Activated CD8-positive, alpha-beta T cell treated with anti-CD3 and anti-CD28 coated beads, Interleukin-2, amount 10 ng/mL, durations not matched to agents 7 days and 5 days (primary cell): ENCODE data around the gene LDB2. TPM values are rescaled to one million over a fixed set of nuclear protein-coding genes. Genes with fewer than 3 reads are reported as not detected.

Experiments used
- ATAC-seq: fragments of 150-1000 bp; cut with Tn5 transposase; one replicate; pipeline ENCODE4 v1.10.0; 2021; ENCODE audit warnings: moderate library complexity
- CTCF ChIA-PET: fragments of 350-600 bp; sonication (Branson Sonifier 250); formaldehyde crosslinking; loops from one replicate; lab custom pipeline; 2021; ENCODE audit warnings: antibody characterized with exemption; lab: Charles Lee
- POLR2A ChIA-PET: fragments of 350-600 bp; sonication (Branson Sonifier 250); formaldehyde crosslinking; loops from one replicate; lab custom pipeline; 2021; ENCODE audit warnings: antibody characterized with exemption; lab: Charles Lee
- DNase-seq: peaks from one replicate; pipeline ENCODE4 v3.0.0-alpha.2; 2020
- H3K27ac Mint-ChIP-seq: one replicate; pipeline ENCODE4 v1.8.0; 2021; ENCODE audit warnings: mild to moderate bottlenecking, mixed read lengths
- H3K27me3 Mint-ChIP-seq: one replicate; pipeline ENCODE4 v1.8.0; 2021; ENCODE audit warnings: low read depth, mixed read lengths
- H3K36me3 Mint-ChIP-seq: one replicate; pipeline ENCODE4 v1.8.0; 2021; ENCODE audit warnings: low read depth, mixed read lengths
- H3K4me1 Mint-ChIP-seq: one replicate; pipeline ENCODE4 v1.8.0; 2021; ENCODE audit warnings: low read depth, mixed read lengths
- H3K4me3 Mint-ChIP-seq: one replicate; pipeline ENCODE4 v1.8.0; 2021; ENCODE audit warnings: mild to moderate bottlenecking, mixed read lengths
- H3K9me3 Mint-ChIP-seq: one replicate; pipeline ENCODE4 v1.8.0; 2022; ENCODE audit warnings: mixed read lengths; ENCODE audit not compliant: insufficient read depth
- total RNA-seq, 2 experiments: library from RNA; stranded (reverse); gene quantifications; one replicate each; pipeline ENCODE4 v1.2.3, GENCODE V29; 2021

The LDB2 gene
- total RNA-seq, 2 experiments from 2014 or later, result not detected

GRCh38 chr4:16665942-16666551 is 232.4 kb downstream of the LDB2 start:
- H3K27me3 Mint-ChIP-seq, result no peaks in the 10 kb centered on the region
- no peak for DNase-seq
- H3K4me1 Mint-ChIP-seq, result no peaks in the 10 kb centered on the region
- ATAC-seq, result no peak
- no peak overlapping the region for H3K27ac Mint-ChIP-seq
- ChIA-PET CTCF (no interaction called here), POLR2A (no interaction called here)
- H3K4me3 Mint-ChIP-seq, result no peak overlapping the region
- no peaks in the 10 kb centered on the region for H3K9me3 Mint-ChIP-seq
- H3K36me3 Mint-ChIP-seq, result no peaks in the 10 kb centered on the region

DNA sequence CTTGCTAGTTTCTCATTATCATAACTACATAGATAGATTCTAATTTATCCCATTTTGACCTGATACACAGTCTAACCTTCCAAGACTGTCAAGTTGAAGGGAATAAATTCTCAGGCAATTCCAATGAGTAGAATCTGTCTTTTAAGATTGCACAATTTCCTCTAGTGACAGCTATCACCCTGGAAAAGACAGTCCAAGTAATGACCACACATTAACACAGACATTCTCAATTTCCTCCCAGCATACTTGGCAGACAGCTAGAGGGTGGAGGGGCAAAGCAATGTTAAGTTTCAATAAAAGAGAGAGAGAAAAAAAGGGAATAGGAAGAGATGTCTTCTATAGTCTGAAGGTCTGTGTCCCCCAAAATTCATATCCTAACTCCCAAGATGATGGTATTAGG is 234.7 kb downstream of the LDB2 start:
- ChIA-PET POLR2A (no interaction called here), CTCF (no interaction called here)
- H3K9me3 Mint-ChIP-seq, result no peaks in the 10 kb centered on the region
- no peak overlapping the region for H3K4me3 Mint-ChIP-seq
- ATAC-seq, result no peak
- no peak overlapping the region for H3K27ac Mint-ChIP-seq
- no peaks in the 10 kb centered on the region for H3K36me3 Mint-ChIP-seq
- no peaks in the 10 kb centered on the region for H3K27me3 Mint-ChIP-seq
- no peak for DNase-seq
- H3K4me1 Mint-ChIP-seq, result no peaks in the 10 kb centered on the region

DNA sequence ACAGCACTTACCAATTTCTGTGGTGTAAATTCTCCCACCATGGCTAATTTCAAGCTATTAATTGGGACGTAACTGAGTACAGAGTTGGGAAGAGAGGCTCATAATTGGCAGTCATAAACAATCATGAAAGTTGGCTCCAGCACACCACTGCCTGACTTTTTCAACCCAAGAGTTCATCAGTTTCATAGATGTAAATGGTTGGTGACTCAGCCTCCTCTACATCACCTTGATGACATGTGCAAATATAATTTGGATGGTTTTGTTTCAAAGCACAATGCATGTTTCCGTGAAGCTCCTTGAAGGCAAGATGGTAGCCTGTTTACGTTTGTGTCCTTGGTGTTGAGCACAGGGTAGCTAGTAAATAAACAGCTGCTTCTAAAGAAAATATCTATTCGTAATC is 235.1 kb downstream of the LDB2 start:
- POLR2A ChIA-PET, result no interaction called here
- no peak overlapping the region for H3K27ac Mint-ChIP-seq
- CTCF ChIA-PET, result no interaction called here

GRCh38 chr4:16661813-16662212 is 236.6 kb downstream of the LDB2 start:
- no peak overlapping the region for H3K4me3 Mint-ChIP-seq
- DNase-seq, result no peak
- ATAC-seq, result no peak
- no peaks in the 10 kb centered on the region for H3K36me3 Mint-ChIP-seq
- no peaks in the 10 kb centered on the region for H3K9me3 Mint-ChIP-seq
- ChIA-PET POLR2A (no interaction called here), CTCF (no interaction called here)
- no peaks in the 10 kb centered on the region for H3K27me3 Mint-ChIP-seq
- H3K4me1 Mint-ChIP-seq, result no peaks in the 10 kb centered on the region
- H3K27ac Mint-ChIP-seq, result no peak overlapping the region

More for the DNA sequence above, 235.1 kb downstream of the LDB2 start:
- H3K36me3 Mint-ChIP-seq, result no peaks in the 10 kb centered on the region
- H3K4me3 Mint-ChIP-seq, result no peak overlapping the region
- H3K9me3 Mint-ChIP-seq, result no peaks in the 10 kb centered on the region
- H3K4me1 Mint-ChIP-seq, result no peaks in the 10 kb centered on the region
- no peaks in the 10 kb centered on the region for H3K27me3 Mint-ChIP-seq
- ATAC-seq, result no peak
- no peak for DNase-seq

- ChIA-PET CTCF (no interaction called here), POLR2A (no interaction called here)
- Mint-ChIP-seq H3K4me3 (no peak overlapping the region), H3K27ac (no peak overlapping the region), H3K4me1 (no peaks in the 10 kb centered on the region), H3K9me3 (no peaks in the 10 kb centered on the region), H3K36me3 (no peaks in the 10 kb centered on the region), H3K27me3 (no peaks in the 10 kb centered on the region)
- DNase-seq, result no peak
- no peak for ATAC-seq
These were observed 237.8 kb downstream of the LDB2 start for GRCh38 chr4:16660656-16661055.

GRCh38 chr4:16659694-16660093 is 238.8 kb downstream of the LDB2 start:
- Mint-ChIP-seq H3K36me3 (no peaks in the 10 kb centered on the region), H3K4me3 (no peak overlapping the region), H3K4me1 (no peaks in the 10 kb centered on the region), H3K27me3 (no peaks in the 10 kb centered on the region), H3K9me3 (peaks cover 3% of the 10 kb centered on the region), H3K27ac (no peak overlapping the region)
- ChIA-PET POLR2A (no interaction called here), CTCF (no interaction called here)
- DNase-seq (no peak), ATAC-seq (no peak)

GRCh38 chr4:16659079-16659478 is 239.4 kb downstream of the LDB2 start:
- no peak for ATAC-seq
- ChIA-PET CTCF (no interaction called here), POLR2A (no interaction called here)
- Mint-ChIP-seq H3K9me3 (peaks cover 3% of the 10 kb centered on the region), H3K27ac (no peak overlapping the region), H3K4me1 (no peaks in the 10 kb centered on the region), H3K4me3 (no peak overlapping the region), H3K36me3 (no peaks in the 10 kb centered on the region), H3K27me3 (no peaks in the 10 kb centered on the region)
- no peak for DNase-seq

GRCh38 chr4:16658183-16658582 is 240.3 kb downstream of the LDB2 start:
- H3K9me3 Mint-ChIP-seq, result peaks cover 3% of the 10 kb centered on the region
- ChIA-PET POLR2A (no interaction called here), CTCF (no interaction called here)
- H3K4me3 Mint-ChIP-seq, result no peak overlapping the region
- no peak overlapping the region for H3K27ac Mint-ChIP-seq
- no peaks in the 10 kb centered on the region for H3K36me3 Mint-ChIP-seq
- no peaks in the 10 kb centered on the region for H3K4me1 Mint-ChIP-seq
- H3K27me3 Mint-ChIP-seq, result no peaks in the 10 kb centered on the region
- no peak for ATAC-seq
- no peak for DNase-seq

DNA sequence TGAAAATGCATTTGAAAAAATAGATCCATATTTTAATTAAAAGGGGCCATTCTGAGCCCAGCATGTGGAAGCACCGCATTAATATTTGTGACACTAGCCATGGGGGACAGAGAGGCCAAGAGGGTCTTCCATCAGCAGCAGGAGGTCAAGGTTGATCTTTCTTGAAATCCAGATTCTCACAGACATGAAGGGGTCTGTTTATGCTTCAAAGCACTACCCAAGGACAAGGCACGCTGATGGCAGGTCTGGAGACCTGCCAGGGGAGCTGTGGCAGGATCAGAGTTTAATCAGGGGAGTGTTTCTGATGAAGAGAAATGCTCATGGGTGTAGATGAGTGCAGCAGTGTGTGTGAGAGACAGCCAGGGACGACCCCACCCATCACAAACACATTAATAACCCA is 243.3 kb downstream of the LDB2 start:
- H3K4me1 Mint-ChIP-seq, result no peaks in the 10 kb centered on the region
- H3K4me3 Mint-ChIP-seq, result no peak overlapping the region
- no peaks in the 10 kb centered on the region for H3K36me3 Mint-ChIP-seq
- no peaks in the 10 kb centered on the region for H3K27me3 Mint-ChIP-seq
- ChIA-PET POLR2A (no interaction called here), CTCF (no interaction called here)
- peaks cover 3% of the 10 kb centered on the region for H3K9me3 Mint-ChIP-seq
- DNase-seq (no peak), ATAC-seq (no peak)
- H3K27ac Mint-ChIP-seq, result no peak overlapping the region

- no peaks in the 10 kb centered on the region for H3K36me3 Mint-ChIP-seq
- H3K4me3 Mint-ChIP-seq, result no peak overlapping the region
- ChIA-PET POLR2A (interaction anchor here (0.5 kb wide), 1 partner anchor 717 kb away, joined by 3 read pairs; no protein-coding TSS in a partner anchor), CTCF (no interaction called here)
- no peak overlapping the region for H3K27ac Mint-ChIP-seq
- DNase-seq (no peak), ATAC-seq (no peak)
- peaks cover 3% of the 10 kb centered on the region for H3K9me3 Mint-ChIP-seq
- H3K27me3 Mint-ChIP-seq, result no peaks in the 10 kb centered on the region
- H3K4me1 Mint-ChIP-seq, result no peaks in the 10 kb centered on the region
These were observed 245.6 kb downstream of the LDB2 start for GRCh38 chr4:16652732-16653305.

GRCh38 chr4:16646459-16646858 is 252.0 kb downstream of the LDB2 start:
- ATAC-seq (no peak), DNase-seq (no peak)
- Mint-ChIP-seq H3K27ac (no peak overlapping the region), H3K9me3 (no peaks in the 10 kb centered on the region), H3K36me3 (no peaks in the 10 kb centered on the region), H3K4me1 (no peaks in the 10 kb centered on the region), H3K4me3 (no peak overlapping the region), H3K27me3 (no peaks in the 10 kb centered on the region)
- CTCF ChIA-PET, result no interaction called here
- POLR2A ChIA-PET, result no interaction called here

DNA sequence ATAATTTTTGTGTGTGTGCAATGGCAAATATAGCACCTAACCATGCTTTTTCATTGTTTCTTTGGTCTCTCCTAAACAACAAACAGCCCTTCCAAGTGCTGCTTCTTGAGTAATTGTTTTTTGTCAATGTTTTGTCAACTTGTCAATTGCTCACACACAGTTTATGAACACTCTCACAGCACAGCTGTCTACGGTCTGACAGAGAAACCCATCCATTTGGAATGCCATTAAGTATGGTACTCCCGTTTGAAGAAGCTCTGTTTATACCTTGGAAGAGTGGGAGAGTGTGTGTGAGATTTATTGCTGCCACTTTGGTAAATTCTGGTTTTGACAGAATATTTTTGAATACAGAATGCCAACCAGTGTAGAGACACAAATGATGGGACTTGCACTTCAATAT is 254.6 kb downstream of the LDB2 start:
- Mint-ChIP-seq H3K36me3 (no peaks in the 10 kb centered on the region), H3K4me3 (no peak overlapping the region), H3K9me3 (no peaks in the 10 kb centered on the region), H3K27me3 (no peaks in the 10 kb centered on the region), H3K27ac (no peak overlapping the region), H3K4me1 (no peaks in the 10 kb centered on the region)
- DNase-seq (no peak), ATAC-seq (no peak)
- ChIA-PET POLR2A (no interaction called here), CTCF (no interaction called here)

DNA sequence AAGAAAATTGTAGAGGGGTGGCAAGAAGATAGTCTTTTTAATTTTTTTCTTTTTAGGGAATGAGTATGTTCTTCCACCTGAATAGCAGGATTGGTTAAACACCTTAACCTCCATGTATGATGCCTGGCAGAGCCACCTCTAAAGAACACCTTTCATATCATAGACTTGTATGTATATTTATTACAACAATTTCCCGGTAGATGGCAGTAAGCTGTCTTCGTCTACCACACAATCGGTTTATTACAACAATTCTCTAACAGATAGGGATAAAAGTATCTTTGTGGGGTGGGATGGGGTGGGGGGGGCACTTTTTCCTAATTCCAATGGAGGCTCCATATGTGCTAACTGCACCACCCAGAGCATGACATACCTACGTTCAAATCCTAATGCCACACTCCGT is 255.5 kb downstream of the LDB2 start:
- ChIA-PET POLR2A (no interaction called here), CTCF (no interaction called here)
- H3K36me3 Mint-ChIP-seq, result no peaks in the 10 kb centered on the region
- ATAC-seq (no peak), DNase-seq (no peak)
- H3K27ac Mint-ChIP-seq, result no peak overlapping the region
- no peak overlapping the region for H3K4me3 Mint-ChIP-seq
- no peaks in the 10 kb centered on the region for H3K27me3 Mint-ChIP-seq
- H3K9me3 Mint-ChIP-seq, result no peaks in the 10 kb centered on the region
- no peaks in the 10 kb centered on the region for H3K4me1 Mint-ChIP-seq
